Measurements from ENCODE around the gene CADM1.

DNA sequence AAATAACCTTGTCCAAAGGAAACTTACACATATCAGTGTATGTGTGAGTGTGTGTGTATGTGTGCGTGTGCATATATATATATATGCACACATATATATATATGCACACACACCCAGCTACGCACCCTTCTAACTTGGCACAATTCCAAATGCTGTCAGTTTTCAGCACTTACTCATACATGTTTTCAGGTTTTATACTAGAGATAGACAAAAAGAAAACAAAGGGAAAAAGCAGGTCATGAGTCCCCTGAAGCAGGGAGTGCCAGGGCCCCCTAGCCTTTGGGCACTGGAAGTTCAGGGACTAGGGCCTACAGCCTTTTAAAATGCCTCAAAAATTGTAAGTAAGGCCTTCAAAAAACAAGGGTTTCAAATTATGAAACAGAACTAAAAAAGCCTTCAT, 265.4 kb downstream of the CADM1 start:
- TF ChIP-seq YY1 (IDR thresholded peaks at IDR 0.05; ENCODE audit: insufficient read depth, insufficient read length) = no peak
- no peak for TF ChIP-seq ZNF274 (IDR thresholded peaks at IDR 0.05; ENCODE audit: low read depth, low read length)

Measured in NT2/D1 (cell line).